OCI-M2 (cell line): ENCODE measurements around the gene GSN.

Source experiments
- DNase-seq: peaks from one replicate; lab custom pipeline; 2025; ENCODE audit not compliant: unreplicated experiment; lab: John Stamatoyannopoulos, UW

Gene GSN

DNA sequence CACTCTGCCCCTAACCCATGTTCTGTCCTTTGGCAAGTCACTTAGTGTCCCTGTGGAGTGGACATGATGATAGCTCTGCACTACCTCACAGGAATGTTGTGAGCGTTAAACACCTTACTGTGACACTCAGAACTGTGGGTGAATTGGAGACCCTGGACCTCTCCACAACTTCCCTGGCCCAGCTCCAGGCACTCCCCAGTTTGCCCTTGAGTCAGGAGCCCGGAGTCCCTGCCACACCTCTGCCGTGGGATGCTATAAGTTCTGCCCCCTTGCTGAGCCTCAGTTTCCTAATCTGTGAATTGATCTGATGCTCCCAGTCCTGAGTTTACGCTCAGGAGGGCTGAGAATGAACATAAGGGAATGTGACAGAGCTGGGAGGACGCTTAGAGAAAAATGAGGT is 34.4 kb downstream of the GSN start:
- no peak for DNase-seq

DNA sequence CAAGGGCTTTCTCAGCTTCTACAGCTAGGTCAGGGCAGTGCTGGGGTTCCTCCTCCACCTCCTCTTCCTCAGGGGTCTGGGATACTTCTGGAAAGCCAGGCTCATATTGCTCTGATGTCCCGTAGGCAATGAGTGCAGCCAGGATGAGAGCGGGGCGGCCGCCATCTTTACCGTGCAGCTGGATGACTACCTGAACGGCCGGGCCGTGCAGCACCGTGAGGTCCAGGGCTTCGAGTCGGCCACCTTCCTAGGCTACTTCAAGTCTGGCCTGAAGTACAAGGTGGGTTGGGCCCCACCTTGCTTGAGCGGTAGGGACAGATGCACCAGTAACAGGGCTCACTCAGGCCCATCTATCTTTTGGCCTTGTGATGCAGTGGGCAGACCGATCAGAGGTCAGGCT is 34.8 kb downstream of the GSN start:
- no peak for DNase-seq

- no peak for DNase-seq
Observed at GRCh38 chr9:121303456-121304451, 35.8 kb downstream of the GSN start.

GRCh38 chr9:121304707-121305106 is 36.7 kb downstream of the GSN start:
- no peak for DNase-seq

DNA sequence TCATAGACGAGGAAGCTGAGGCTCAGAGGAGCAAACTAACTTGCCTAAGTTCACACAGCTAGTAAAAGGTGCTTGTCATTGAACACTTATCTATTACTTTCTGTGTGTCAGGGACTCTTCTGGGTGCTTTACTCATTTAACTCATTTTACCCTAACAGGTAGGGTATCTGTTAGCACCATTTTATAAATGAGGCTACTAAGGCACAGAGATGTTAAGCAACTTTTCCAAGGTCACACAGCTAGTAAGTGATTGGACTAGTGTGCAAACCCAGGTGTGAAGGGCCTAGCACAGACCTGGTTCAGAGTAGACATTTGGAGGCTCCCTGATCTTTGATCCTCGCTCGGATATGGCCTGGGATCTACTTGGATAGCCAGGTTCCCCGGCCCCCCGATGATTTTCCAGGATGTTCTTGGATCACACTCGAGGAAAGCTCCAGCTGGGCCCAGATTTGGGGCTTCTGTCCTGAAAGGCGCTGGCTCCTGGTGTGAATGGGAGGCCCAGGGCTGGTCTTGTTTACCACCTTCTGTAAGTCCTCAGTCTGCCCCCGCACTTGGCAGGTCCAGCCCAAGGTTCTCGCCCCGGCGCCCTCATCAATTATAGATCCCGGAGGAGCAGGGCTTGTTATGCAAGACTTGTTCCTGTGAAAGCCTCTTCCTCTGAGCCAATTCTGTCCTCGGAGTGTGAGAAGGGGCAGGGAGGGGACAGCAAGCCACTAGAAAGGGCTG is 37.5 kb downstream of the GSN start:
- DNase-seq = no peak

DNA sequence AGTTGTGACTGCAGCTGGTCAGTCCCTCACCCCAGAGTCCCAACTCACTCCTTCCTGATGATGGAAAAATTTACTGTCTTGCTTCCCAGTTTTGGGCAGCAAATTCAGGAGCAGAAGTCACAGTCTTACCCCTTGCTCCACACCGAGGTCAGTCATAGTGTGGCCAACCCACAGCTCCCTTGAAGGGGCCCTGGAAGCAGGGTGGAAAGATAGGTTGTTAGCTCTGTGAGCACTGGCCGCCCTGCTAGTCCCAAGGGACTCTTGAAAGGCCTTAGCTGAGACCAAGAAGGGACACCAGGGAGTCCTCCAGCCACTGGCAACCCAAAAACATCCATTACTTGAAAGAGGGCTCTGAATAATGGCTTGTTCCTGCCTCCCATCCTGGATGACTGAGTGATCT is 40.0 kb downstream of the GSN start:
- no peak for DNase-seq

GRCh38 chr9:121308765-121309164 is 40.8 kb downstream of the GSN start:
- DNase-seq = no peak

DNA sequence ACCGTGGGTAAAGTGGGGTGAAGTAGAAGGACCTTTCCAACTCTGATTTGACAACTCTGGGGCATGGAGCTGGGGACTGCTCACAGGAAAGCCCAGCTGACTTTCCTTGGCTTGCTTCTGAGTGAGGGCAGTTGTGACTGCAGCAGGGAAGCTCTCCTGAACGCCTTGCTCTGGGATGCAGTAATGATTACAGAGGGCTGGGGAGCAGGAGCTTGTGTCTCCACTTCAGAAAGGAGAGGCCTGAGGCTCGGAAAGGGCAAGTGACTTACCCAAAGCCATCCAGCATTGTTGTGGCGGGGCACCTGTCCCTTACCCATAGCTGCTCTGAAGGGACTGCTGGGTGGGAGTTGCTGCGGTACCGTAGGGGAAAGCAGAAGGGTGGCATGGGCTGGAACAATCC is 41.2 kb downstream of the GSN start:
- DNase-seq = no peak

DNA sequence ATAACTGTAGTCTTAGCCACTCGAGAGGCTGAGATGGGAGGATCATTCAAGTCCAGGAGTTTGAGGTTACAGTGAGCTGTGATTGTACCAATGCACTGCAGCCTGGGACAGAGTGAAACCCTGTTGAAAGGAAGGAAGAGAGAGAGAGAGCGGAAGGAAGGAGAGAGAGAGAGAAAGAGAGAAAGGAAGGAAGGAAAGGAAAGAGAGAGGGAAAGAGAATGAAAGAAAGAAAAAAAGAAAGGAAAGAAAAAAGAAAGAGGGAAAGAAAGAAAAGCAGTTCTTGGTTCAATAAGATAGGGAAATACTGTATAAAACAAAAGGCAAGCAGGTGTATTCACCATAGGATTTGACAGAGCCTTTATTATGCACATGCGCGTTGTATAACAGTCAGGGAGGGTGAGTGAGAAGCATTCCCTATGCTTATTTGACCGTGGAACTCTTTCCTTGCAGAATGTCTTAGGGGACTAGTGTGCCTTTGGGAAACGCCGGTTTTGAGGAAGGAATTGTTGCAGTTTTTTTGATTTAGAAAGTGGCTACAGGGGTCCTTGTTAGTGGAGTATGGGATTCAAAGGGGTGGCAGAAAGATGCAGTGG is 42.0 kb downstream of the GSN start:
- DNase-seq = no peak

- DNase-seq = no peak
Observed at GRCh38 chr9:121310571-121310970, 42.6 kb downstream of the GSN start.

DNA sequence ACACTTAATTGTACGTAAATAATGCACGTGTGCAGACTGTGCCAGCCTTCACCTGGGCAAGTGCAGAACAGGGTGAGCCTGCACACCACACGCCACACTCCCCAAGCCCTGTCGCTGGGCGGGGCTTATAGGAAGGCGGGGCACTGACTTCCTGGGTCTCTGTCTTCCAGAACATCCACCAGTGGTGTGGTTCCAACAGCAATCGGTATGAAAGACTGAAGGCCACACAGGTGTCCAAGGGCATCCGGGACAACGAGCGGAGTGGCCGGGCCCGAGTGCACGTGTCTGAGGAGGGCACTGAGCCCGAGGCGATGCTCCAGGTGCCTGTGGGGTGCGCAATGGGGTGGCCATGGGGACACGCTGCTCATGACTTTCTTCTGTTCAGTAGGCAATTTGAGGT is 44.2 kb downstream of the GSN start:
- DNase-seq = no peak

DNA sequence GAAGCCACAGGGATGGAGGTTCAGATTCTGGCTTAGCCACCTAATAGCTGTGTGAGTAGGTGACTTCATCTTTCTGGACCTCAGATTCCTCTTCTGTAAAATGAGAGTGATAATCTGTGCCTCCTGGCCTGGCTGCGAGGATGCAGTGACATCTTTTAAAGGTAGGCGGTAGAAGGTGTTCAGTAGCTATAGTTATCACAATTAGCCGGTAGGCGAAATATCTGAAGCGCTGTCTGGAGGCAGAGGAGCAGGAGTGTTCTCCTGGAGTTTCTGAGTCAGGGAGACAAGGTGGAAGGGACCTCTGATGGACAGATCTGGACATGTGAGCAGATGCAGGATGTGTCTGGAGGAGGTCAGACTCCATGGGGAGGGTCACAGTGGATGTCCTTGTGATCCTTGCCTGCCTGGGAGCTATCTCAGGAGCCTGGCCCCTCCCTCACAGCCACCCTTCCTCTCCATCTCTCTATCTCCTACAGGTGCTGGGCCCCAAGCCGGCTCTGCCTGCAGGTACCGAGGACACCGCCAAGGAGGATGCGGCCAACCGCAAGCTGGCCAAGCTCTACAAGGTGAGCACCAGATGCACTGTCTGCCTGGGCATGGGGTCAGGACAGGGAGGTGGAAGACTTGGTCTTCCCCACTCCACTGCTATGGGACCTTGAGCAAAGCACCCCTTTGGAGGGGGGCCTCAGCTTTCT is 45.6 kb downstream of the GSN start:
- DNase-seq = no peak

DNA sequence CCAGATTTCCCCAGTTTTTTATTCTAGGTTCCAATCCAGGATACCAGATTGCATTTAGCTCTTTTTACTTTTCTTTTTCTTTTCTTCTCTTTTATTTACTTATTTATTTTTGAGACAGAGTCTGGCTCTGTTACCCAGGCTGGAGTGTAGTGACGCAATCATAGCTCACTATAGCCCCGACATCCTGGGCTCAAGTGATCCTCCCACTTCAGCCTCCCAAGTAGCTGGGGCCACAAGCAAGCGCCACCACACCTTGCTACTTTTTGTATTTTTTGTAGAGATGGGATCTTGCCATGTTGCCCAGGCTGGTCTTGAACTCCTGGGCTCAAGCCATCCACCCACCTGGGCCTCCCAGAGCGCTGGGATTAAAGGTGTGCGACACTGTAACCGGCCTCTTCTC is 48.4 kb downstream of the GSN start:
- no peak for DNase-seq

GRCh38 chr9:121316852-121317373 is 49.0 kb downstream of the GSN start:
- DNase-seq = no peak

- no peak for DNase-seq
Observed at GRCh38 chr9:121317737-121318630, 50.0 kb downstream of the GSN start.

- no peak for DNase-seq
Observed at GRCh38 chr9:121318631-121319382, 50.8 kb downstream of the GSN start.

DNA sequence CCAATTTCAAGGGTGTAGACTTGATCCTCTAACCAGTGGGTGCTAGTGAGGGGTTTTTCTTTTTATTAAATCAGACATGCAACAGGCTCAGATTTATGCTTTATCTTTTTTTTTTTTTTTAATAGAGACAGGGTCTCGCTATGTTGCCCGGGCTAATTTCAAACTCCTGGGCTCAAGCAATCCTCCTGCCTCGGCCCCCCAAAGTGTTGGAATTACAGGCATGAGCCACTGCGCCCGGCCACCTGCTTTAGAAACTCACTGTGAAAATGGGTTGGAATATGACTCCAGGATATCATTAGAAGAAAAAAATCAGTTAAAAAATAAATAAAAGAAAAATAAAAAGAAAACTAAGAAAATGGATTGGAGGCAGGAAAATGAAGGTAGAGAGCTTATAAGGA is 51.4 kb downstream of the GSN start:
- no peak for DNase-seq

DNA sequence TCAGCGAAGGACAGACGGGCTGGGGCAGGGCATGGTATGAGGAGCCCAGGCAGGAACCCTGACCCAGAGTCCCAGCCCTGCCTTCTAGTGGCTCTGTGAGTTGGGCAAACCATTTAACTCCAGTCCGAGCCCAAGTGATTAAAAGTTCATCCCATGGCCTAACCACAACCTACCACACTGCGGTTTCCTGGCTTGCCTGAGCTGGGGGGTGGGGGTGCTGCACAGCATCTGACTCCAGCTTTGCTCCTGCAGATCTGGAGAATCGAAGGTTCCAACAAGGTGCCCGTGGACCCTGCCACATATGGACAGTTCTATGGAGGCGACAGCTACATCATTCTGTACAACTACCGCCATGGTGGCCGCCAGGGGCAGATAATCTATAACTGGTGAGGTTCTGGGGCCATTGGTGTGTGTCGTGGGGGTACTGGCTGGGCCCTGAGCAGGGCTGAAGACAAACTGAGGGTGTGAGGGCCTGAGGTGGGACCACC is 53.1 kb downstream of the GSN start:
- no peak for DNase-seq
